Memory B cell (primary cell): Measurements from ENCODE around the gene PTPRH.
A peak's percentile ranks its signal among the peaks of the same experiment; 100 is the strongest.

Source experiments
- ATAC-seq: fragments of 150-1000 bp; cut with Tn5 transposase; 2 replicates; pipeline ENCODE4 v1.10.0; 2021; ENCODE audit warnings: low read depth, mild to moderate bottlenecking, moderate library complexity
- DNase-seq, 2 donors: peaks; one replicate each; pipeline ENCODE4 v3.0.0; 2022; ENCODE audit warnings: low spot score in 2 of 2
- H3K27ac Mint-ChIP-seq: one replicate; pipeline ENCODE4 v1.8.0; 2022; ENCODE audit warnings: mild to moderate bottlenecking, moderate library complexity, mixed read lengths
- H3K27me3 Mint-ChIP-seq: one replicate; pipeline ENCODE4 v1.8.0; 2022; ENCODE audit warnings: mixed read lengths
- H3K36me3 Mint-ChIP-seq: one replicate; pipeline ENCODE4 v1.8.0; 2022; ENCODE audit warnings: mild to moderate bottlenecking, mixed read lengths
- H3K4me1 Mint-ChIP-seq: one replicate; pipeline ENCODE4 v1.8.0; 2022; ENCODE audit warnings: mixed read lengths
- H3K4me3 Mint-ChIP-seq: one replicate; pipeline ENCODE4 v1.8.0; 2022; ENCODE audit warnings: mild to moderate bottlenecking, moderate library complexity, mixed read lengths
- H3K9me3 Mint-ChIP-seq: one replicate; pipeline ENCODE4 v1.8.0; 2022; ENCODE audit warnings: mixed read lengths

The PTPRH gene

GRCh38 chr19:55232986-55233385 lies 23.7 kb upstream of the PTPRH start:
- Mint-ChIP-seq H3K36me3 (peaks cover 41% of the 10 kb centered on the region), H3K27me3 (no peaks in the 10 kb centered on the region), H3K27ac (no peak overlapping the region), H3K4me1 (peaks cover 2% of the 10 kb centered on the region), H3K9me3 (no peaks in the 10 kb centered on the region), H3K4me3 (no peak overlapping the region)
- no peak for ATAC-seq
- DNase-seq: no peak

- Mint-ChIP-seq H3K9me3 (no peaks in the 10 kb centered on the region), H3K36me3 (peaks cover 42% of the 10 kb centered on the region), H3K4me3 (no peak overlapping the region), H3K27ac (no peak overlapping the region), H3K27me3 (no peaks in the 10 kb centered on the region), H3K4me1 (peaks cover 2% of the 10 kb centered on the region)
- DNase-seq (no peak), ATAC-seq (no peak)
These were observed 22.9 kb upstream of the PTPRH start for GRCh38 chr19:55232286-55232602.

- Mint-ChIP-seq H3K36me3 (peaks cover 36% of the 10 kb centered on the region), H3K9me3 (no peaks in the 10 kb centered on the region), H3K4me1 (peaks cover 2% of the 10 kb centered on the region), H3K27ac (no peak overlapping the region), H3K4me3 (no peak overlapping the region), H3K27me3 (no peaks in the 10 kb centered on the region)
- DNase-seq: no peak
- ATAC-seq: no peak
These were observed 22.3 kb upstream of the PTPRH start for GRCh38 chr19:55231391-55232285.

DNA sequence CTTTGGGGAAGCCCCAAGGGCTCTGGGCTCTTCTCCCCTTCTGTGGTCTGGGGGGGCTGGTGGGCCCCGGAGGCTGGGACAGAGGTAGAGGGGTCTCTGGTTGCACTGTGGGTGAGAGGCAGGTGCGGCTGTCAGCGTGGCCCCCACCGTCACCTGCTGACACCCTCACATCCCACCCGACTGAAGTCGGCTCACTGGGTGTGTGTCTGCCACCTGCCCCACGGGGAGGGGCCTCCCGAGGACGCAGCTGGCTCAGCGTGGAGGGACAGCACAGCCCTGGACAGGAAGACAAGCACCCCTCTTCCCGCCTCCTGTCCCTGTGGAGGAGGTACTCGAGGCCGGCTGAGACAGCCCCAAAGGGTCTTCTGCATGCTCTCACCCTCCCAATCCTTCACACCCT lies 21.5 kb upstream of the PTPRH start:
- Mint-ChIP-seq H3K27me3 (no peaks in the 10 kb centered on the region), H3K4me1 (peaks cover 2% of the 10 kb centered on the region), H3K4me3 (no peak overlapping the region), H3K36me3 (peaks cover 31% of the 10 kb centered on the region), H3K9me3 (no peaks in the 10 kb centered on the region), H3K27ac (no peak overlapping the region)
- DNase-seq (no peak), ATAC-seq (no peak)

GRCh38 chr19:55230329-55230728 lies 21.0 kb upstream of the PTPRH start:
- Mint-ChIP-seq H3K4me3 (no peak overlapping the region), H3K27ac (peak overlapping the region; percentile 28), H3K36me3 (peaks cover 31% of the 10 kb centered on the region), H3K27me3 (no peaks in the 10 kb centered on the region), H3K9me3 (no peaks in the 10 kb centered on the region), H3K4me1 (peaks cover 6% of the 10 kb centered on the region)
- ATAC-seq (no peak), DNase-seq (no peak)

- DNase-seq (no peak), ATAC-seq (no peak)
- no peaks in the 10 kb centered on the region for H3K9me3 Mint-ChIP-seq
- H3K4me1 Mint-ChIP-seq: peaks cover 7% of the 10 kb centered on the region
- peak overlapping the region; percentile 28 for H3K27ac Mint-ChIP-seq
- no peaks in the 10 kb centered on the region for H3K27me3 Mint-ChIP-seq
- H3K4me3 Mint-ChIP-seq: no peak overlapping the region
- H3K36me3 Mint-ChIP-seq: peaks cover 29% of the 10 kb centered on the region
These were observed 20.5 kb upstream of the PTPRH start for GRCh38 chr19:55229789-55230182.

DNA sequence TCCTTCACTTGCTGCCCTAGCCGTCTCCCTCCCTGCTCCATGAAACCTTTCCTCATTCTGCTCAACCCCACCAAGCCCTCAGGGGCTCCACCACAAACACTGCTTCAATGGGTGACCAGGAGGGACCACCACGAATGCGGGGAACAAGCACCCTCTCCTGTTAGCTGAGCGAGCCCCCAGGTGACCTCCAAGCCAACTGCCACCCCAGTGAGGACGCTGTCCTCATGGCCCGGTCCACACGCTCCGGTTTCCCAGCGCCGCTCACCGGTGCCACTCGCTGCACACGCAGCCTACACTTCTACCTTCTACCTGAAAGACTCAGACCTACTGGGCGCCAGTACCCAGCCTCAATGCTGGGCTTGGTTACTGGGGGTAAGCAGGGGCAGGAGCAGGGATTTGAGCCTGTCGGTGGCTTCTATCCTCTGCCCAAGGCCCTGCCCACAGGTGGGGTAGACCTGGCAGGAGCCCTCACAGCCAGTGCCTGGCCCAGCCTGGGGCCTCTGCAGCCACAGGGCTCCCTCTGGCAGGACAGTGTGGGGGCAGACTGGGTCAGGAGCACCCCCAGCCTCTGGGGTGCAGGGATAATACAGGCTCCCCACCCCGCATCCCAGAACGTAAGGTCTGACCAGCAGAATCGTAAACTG lies 20.0 kb upstream of the PTPRH start:
- no peak for DNase-seq
- H3K27me3 Mint-ChIP-seq: no peaks in the 10 kb centered on the region
- H3K27ac Mint-ChIP-seq: no peak overlapping the region
- ATAC-seq: no peak
- peaks cover 7% of the 10 kb centered on the region for H3K4me1 Mint-ChIP-seq
- H3K4me3 Mint-ChIP-seq: no peak overlapping the region
- no peaks in the 10 kb centered on the region for H3K9me3 Mint-ChIP-seq
- H3K36me3 Mint-ChIP-seq: peaks cover 25% of the 10 kb centered on the region

GRCh38 chr19:55228403-55229031 lies 19.2 kb upstream of the PTPRH start, which contains the start of gene TMEM86B:
Gene TMEM86B, minus strand, starts transcription at chr19:55228763. Its CDS starts 22 bp downstream, at chr19:55228741.
- Mint-ChIP-seq H3K4me1 (peaks cover 7% of the 10 kb centered on the region), H3K27me3 (no peaks in the 10 kb centered on the region), H3K27ac (peak within 1 kb of the TSS; percentile 80), H3K9me3 (no peaks in the 10 kb centered on the region), H3K36me3 (peaks cover 23% of the 10 kb centered on the region), H3K4me3 (no peak within 1 kb of the TSS)
- ATAC-seq (no peak), DNase-seq (no peak)

DNA sequence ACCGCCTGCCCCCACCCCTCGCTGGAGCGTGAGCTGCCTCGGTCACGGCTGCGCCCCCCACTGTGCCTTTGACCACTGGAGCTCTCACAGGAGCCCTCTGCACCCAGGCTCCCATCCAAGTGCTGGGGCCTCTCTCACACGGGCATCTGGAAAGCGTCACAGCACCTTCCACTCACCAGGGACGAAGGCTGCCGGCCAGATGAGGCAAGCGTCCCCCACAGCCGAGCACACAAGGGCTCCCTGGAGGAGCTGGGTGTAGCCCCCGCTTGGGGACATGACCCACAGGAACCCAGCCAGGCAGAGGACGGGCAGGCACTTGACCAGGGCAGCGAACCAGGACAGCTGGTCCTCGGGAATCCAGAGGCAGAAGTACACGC lies 18.7 kb upstream of the PTPRH start:
- Mint-ChIP-seq H3K36me3 (peaks cover 23% of the 10 kb centered on the region), H3K9me3 (no peaks in the 10 kb centered on the region), H3K27me3 (no peaks in the 10 kb centered on the region), H3K4me3 (no peak overlapping the region), H3K4me1 (peaks cover 7% of the 10 kb centered on the region), H3K27ac (peak overlapping the region; percentile 80)
- no peak for DNase-seq
- no peak for ATAC-seq

- Mint-ChIP-seq H3K4me3 (no peak overlapping the region), H3K27ac (peak overlapping the region; percentile 80), H3K9me3 (no peaks in the 10 kb centered on the region), H3K36me3 (peaks cover 23% of the 10 kb centered on the region), H3K27me3 (no peaks in the 10 kb centered on the region), H3K4me1 (peaks cover 7% of the 10 kb centered on the region)
- DNase-seq (no peak), ATAC-seq (no peak)
These were observed 18.1 kb upstream of the PTPRH start for GRCh38 chr19:55227241-55228014.

- Mint-ChIP-seq H3K4me1 (peaks cover 7% of the 10 kb centered on the region), H3K36me3 (peaks cover 21% of the 10 kb centered on the region), H3K9me3 (no peaks in the 10 kb centered on the region), H3K4me3 (no peak overlapping the region), H3K27me3 (no peaks in the 10 kb centered on the region), H3K27ac (no peak overlapping the region)
- ATAC-seq (no peak), DNase-seq (no peak)
These were observed 17.5 kb upstream of the PTPRH start for GRCh38 chr19:55226788-55227187.

DNA sequence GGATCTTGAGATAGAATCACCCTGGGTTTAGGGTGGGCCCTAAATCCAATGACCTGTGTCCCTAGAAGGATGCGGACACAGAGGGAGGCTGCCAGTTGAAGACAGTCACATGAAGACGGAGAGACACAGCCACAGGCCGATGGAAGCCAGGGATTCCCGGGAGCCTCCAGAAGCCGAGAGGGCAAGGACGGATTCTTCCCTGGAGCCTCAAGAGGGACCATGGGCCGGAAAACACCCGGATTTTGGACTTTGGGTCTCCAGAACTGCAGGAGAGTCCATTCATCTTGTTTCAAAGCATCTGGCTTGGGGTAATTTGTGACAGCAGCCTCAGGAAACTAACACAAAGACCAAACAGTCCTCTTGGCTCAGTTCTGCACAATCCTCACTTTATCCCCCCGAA lies 17.0 kb upstream of the PTPRH start:
- no peaks in the 10 kb centered on the region for H3K27me3 Mint-ChIP-seq
- no peak overlapping the region for H3K4me3 Mint-ChIP-seq
- ATAC-seq (no peak), DNase-seq (no peak)
- peaks cover 7% of the 10 kb centered on the region for H3K4me1 Mint-ChIP-seq
- no peak overlapping the region for H3K27ac Mint-ChIP-seq
- peaks cover 3% of the 10 kb centered on the region for H3K9me3 Mint-ChIP-seq
- peaks cover 24% of the 10 kb centered on the region for H3K36me3 Mint-ChIP-seq

GRCh38 chr19:55225415-55225958 lies 16.2 kb upstream of the PTPRH start:
- H3K4me1 Mint-ChIP-seq: peaks cover 7% of the 10 kb centered on the region
- peaks cover 5% of the 10 kb centered on the region for H3K9me3 Mint-ChIP-seq
- peaks cover 26% of the 10 kb centered on the region for H3K36me3 Mint-ChIP-seq
- no peak overlapping the region for H3K27ac Mint-ChIP-seq
- H3K27me3 Mint-ChIP-seq: no peaks in the 10 kb centered on the region
- no peak for DNase-seq
- no peak for ATAC-seq
- H3K4me3 Mint-ChIP-seq: no peak overlapping the region
